GM21367 (cell line): ENCODE data around the gene KIF9.
"Not testable (repeated sequence)": the region's sequence is repeated elsewhere in the genome, so short reads cannot be mapped to it uniquely, and the experiment has no call there.

Experiments used
- ATAC-seq: cut with Tn5 transposase; IDR thresholded peaks from one replicate; pipeline ENCODE4 v1.9.1; 2021; ENCODE audit not compliant: unreplicated experiment

The KIF9 gene

GRCh38 chr3:47295322-47295721 is 12.7 kb upstream of the KIF9 start:
- no peak for ATAC-seq

- no peak for ATAC-seq
Measured at GRCh38 chr3:47294392-47294791, 11.8 kb upstream of the KIF9 start.

GRCh38 chr3:47293822-47294221 is 11.2 kb upstream of the KIF9 start:
- no peak for ATAC-seq

GRCh38 chr3:47291754-47292420 is 9.3 kb upstream of the KIF9 start:
- not testable (repeated sequence) for ATAC-seq

GRCh38 chr3:47291158-47291753 is 8.7 kb upstream of the KIF9 start:
- no peak for ATAC-seq

- ATAC-seq = no peak
Measured at GRCh38 chr3:47288966-47289910, 6.6 kb upstream of the KIF9 start.

- ATAC-seq = no peak
Measured at GRCh38 chr3:47283591-47284364, 1.2 kb upstream of the KIF9 start.

- no peak for ATAC-seq
Measured at GRCh38 chr3:47283193-47283537, 566 bp upstream of the KIF9 start.

- no peak for ATAC-seq
Measured at GRCh38 chr3:47280519-47280918, 2.1 kb downstream of the KIF9 start.

GRCh38 chr3:47276558-47276957 is 6.0 kb downstream of the KIF9 start:
- ATAC-seq = no peak

GRCh38 chr3:47274652-47275051 is 7.9 kb downstream of the KIF9 start:
- ATAC-seq = no peak

- no peak for ATAC-seq
Measured at GRCh38 chr3:47273564-47273963, 9.0 kb downstream of the KIF9 start.

GRCh38 chr3:47270526-47270925 is 12.1 kb downstream of the KIF9 start:
- no peak for ATAC-seq

- ATAC-seq = no peak
Measured at GRCh38 chr3:47267490-47267824, 15.1 kb downstream of the KIF9 start.

GRCh38 chr3:47266709-47267489 is 15.7 kb downstream of the KIF9 start:
- ATAC-seq = no peak

- no peak for ATAC-seq
Measured at GRCh38 chr3:47265725-47266428, 16.7 kb downstream of the KIF9 start.

- no peak for ATAC-seq
Measured at GRCh38 chr3:47265008-47265407, 17.6 kb downstream of the KIF9 start.

- ATAC-seq = no peak
Measured at GRCh38 chr3:47261301-47261700, 21.3 kb downstream of the KIF9 start.

GRCh38 chr3:47260605-47261004 is 22.0 kb downstream of the KIF9 start:
- no peak for ATAC-seq

- ATAC-seq = no peak
Measured at GRCh38 chr3:47259114-47259513, 23.5 kb downstream of the KIF9 start.
